Esophagus muscularis mucosa (tissue), 3 donors: ENCODE data around the gene DSP.

Experiments
- POLR2AphosphoS5 ChIP-seq, 2 donors: sonication (generic); formaldehyde crosslinking; IDR thresholded peaks; one replicate each; pipeline ENCODE4 v1.6.1; 2017; ENCODE audit warnings: antibody characterized with exemption in 2 of 2
- TF ChIP-seq, protein P1 (sequence below), 3 experiments: fragments of 200-600 bp in 2 of 3; fragments of 450-650 bp in 1 of 3; sonication (generic) in 2 of 3; IDR thresholded peaks; one replicate each; pipeline ENCODE4 v1.5.1; 2017 to 2019; ENCODE audit warnings: antibody characterized with exemption in 3 of 3, mild to moderate bottlenecking in 2 of 3, moderate library complexity in 1 of 3

DNA sequence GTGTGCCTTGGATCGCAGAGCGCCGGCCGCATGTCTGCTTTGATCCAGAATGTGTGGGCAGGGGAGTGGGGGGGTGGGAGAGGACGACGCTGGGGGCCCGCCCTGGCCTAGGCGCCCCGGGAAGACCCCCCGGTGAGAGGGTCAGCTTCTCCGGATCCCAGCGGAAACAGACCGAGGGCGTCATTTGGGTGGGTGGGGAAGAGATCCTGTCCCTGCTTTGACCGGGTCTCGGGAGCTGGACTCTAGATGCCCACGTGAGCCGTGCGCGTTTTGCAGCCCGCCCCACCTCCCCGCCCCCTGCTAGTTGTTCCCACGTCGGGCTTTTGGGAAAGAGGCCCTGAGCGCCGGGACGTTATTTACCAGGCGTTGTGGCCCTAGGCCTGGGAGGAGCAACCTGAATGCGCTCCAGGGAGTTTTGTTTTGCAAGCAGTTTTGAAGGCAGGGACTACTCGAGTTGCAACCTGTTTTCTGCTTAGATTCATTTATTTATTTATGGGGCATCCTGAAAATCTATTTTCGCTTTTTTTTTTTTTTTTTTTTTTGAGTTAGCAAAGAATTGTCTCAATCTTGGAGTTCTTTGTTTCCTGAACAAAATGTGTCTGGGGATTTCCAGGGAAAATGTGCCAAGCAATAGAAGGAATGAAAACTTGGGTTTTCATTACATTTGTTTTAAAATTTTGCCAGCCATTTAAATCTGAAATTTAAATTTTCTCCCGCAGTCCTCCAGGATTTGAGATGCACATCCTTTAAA, 1.6 kb downstream of the DSP start:
- TF ChIP-seq, protein P1, sequence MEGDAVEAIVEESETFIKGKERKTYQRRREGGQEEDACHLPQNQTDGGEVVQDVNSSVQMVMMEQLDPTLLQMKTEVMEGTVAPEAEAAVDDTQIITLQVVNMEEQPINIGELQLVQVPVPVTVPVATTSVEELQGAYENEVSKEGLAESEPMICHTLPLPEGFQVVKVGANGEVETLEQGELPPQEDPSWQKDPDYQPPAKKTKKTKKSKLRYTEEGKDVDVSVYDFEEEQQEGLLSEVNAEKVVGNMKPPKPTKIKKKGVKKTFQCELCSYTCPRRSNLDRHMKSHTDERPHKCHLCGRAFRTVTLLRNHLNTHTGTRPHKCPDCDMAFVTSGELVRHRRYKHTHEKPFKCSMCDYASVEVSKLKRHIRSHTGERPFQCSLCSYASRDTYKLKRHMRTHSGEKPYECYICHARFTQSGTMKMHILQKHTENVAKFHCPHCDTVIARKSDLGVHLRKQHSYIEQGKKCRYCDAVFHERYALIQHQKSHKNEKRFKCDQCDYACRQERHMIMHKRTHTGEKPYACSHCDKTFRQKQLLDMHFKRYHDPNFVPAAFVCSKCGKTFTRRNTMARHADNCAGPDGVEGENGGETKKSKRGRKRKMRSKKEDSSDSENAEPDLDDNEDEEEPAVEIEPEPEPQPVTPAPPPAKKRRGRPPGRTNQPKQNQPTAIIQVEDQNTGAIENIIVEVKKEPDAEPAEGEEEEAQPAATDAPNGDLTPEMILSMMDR (IDR thresholded peaks at IDR 0.05): no peak
- no peak for TF ChIP-seq POLR2AphosphoS5 (IDR thresholded peaks at IDR 0.05)
